ENCODE measurements around the gene KDM2B. TPM values are rescaled to one million over a fixed set of nuclear protein-coding genes. Genes with fewer than 3 reads are reported as not detected.

KDM2B gene
- total RNA-seq, 2 experiments from 2014 or later = 66.2 to 72.7 TPM

- peaks cover 74% of the 10 kb centered on the region for H3K36me3 Mint-ChIP-seq (ENCODE audit: low read depth)
- peaks cover 15% of the 10 kb centered on the region for H3K9me3 Mint-ChIP-seq
- H3K27ac Mint-ChIP-seq = no peak overlapping the region
- H3K4me1 Mint-ChIP-seq = no peaks in the 10 kb centered on the region
- POLR2A ChIA-PET = no interaction called here
- CTCF ChIA-PET = interaction anchor here (0.6 to 2.1 kb wide), 6 partner anchors 15 to 250 kb away, joined by 3 to 6 read pairs (median 4); no protein-coding TSS in a partner anchor
- no peak for DNase-seq
- no peak overlapping the region for H3K4me3 Mint-ChIP-seq
- H3K27me3 Mint-ChIP-seq = no peaks in the 10 kb centered on the region
Measured at GRCh38 chr12:121438905-121439304, 141.9 kb downstream of the KDM2B start.

- Mint-ChIP-seq H3K36me3 (ENCODE audit: low read depth) (peaks cover 86% of the 10 kb centered on the region), H3K27ac (no peak overlapping the region), H3K9me3 (peaks cover 15% of the 10 kb centered on the region), H3K4me3 (no peak overlapping the region), H3K4me1 (peaks cover 2% of the 10 kb centered on the region), H3K27me3 (no peaks in the 10 kb centered on the region)
- CTCF ChIA-PET = no interaction called here
- no peak for DNase-seq
- POLR2A ChIA-PET = no interaction called here
Measured at GRCh38 chr12:121436706-121437105, 144.1 kb downstream of the KDM2B start.

- Mint-ChIP-seq H3K9me3 (peaks cover 15% of the 10 kb centered on the region), H3K4me3 (no peak overlapping the region), H3K36me3 (ENCODE audit: low read depth) (peaks cover 89% of the 10 kb centered on the region), H3K4me1 (peaks cover 2% of the 10 kb centered on the region), H3K27me3 (no peaks in the 10 kb centered on the region), H3K27ac (peak overlapping the region; percentile 68)
- ChIA-PET POLR2A (no interaction called here), CTCF (interaction anchor here (1.0 to 2.0 kb wide), 5 partner anchors 10 to 98 kb away, joined by 3 to 6 read pairs (median 4); no protein-coding TSS in a partner anchor)
- no peak for DNase-seq
Measured at GRCh38 chr12:121432740-121433480, 147.9 kb downstream of the KDM2B start.

- Mint-ChIP-seq H3K4me3 (no peak overlapping the region), H3K27me3 (no peaks in the 10 kb centered on the region), H3K9me3 (peaks cover 6% of the 10 kb centered on the region), H3K4me1 (peaks cover 2% of the 10 kb centered on the region), H3K36me3 (ENCODE audit: low read depth) (peaks cover 78% of the 10 kb centered on the region), H3K27ac (peak overlapping the region; percentile 19)
- DNase-seq = no peak
- ChIA-PET POLR2A (interaction anchor here (0.6 kb wide), 1 partner anchor 79 kb away, joined by 5 read pairs; the partner anchor contains the start of gene ANAPC5), CTCF (interaction anchor here (0.6 to 2.6 kb wide), 5 partner anchors 12 to 146 kb away, joined by 3 to 8 read pairs (median 5); no protein-coding TSS in a partner anchor)
Measured at GRCh38 chr12:121430833-121431415, 149.9 kb downstream of the KDM2B start.

- Mint-ChIP-seq H3K27ac (no peak overlapping the region), H3K36me3 (ENCODE audit: low read depth) (peaks cover 72% of the 10 kb centered on the region), H3K4me3 (no peak overlapping the region), H3K27me3 (no peaks in the 10 kb centered on the region), H3K9me3 (no peaks in the 10 kb centered on the region), H3K4me1 (peaks cover 3% of the 10 kb centered on the region)
- POLR2A ChIA-PET = no interaction called here
- DNase-seq = no peak
- CTCF ChIA-PET = interaction anchor here (2.6 kb wide), 1 partner anchor 14 kb away, joined by 8 read pairs; no protein-coding TSS in a partner anchor
Measured at GRCh38 chr12:121428883-121429282, 151.9 kb downstream of the KDM2B start.

GRCh38 chr12:121427556-121428050 lies 153.2 kb downstream of the KDM2B start:
- DNase-seq = no peak
- ChIA-PET POLR2A (no interaction called here), CTCF (no interaction called here)
- no peak overlapping the region for H3K27ac Mint-ChIP-seq
- no peaks in the 10 kb centered on the region for H3K9me3 Mint-ChIP-seq
- no peak overlapping the region for H3K4me3 Mint-ChIP-seq
- H3K4me1 Mint-ChIP-seq = peaks cover 1% of the 10 kb centered on the region
- H3K36me3 Mint-ChIP-seq (ENCODE audit: low read depth) = peaks cover 70% of the 10 kb centered on the region
- H3K27me3 Mint-ChIP-seq = no peaks in the 10 kb centered on the region

- H3K27me3 Mint-ChIP-seq = no peaks in the 10 kb centered on the region
- H3K27ac Mint-ChIP-seq = no peak overlapping the region
- H3K36me3 Mint-ChIP-seq (ENCODE audit: low read depth) = peaks cover 69% of the 10 kb centered on the region
- peaks cover 1% of the 10 kb centered on the region for H3K4me1 Mint-ChIP-seq
- CTCF ChIA-PET = interaction anchor here (0.6 to 1.5 kb wide), 5 partner anchors 8 to 87 kb away, joined by 3 to 9 read pairs (median 3); no protein-coding TSS in a partner anchor
- H3K9me3 Mint-ChIP-seq = no peaks in the 10 kb centered on the region
- H3K4me3 Mint-ChIP-seq = no peak overlapping the region
- no peak for DNase-seq
- POLR2A ChIA-PET = interaction anchor here (0.7 kb wide), 2 partner anchors 21 to 120 kb away, joined by 3 to 4 read pairs; no protein-coding TSS in a partner anchor
Measured at GRCh38 chr12:121424624-121424975, 156.2 kb downstream of the KDM2B start.

GRCh38 chr12:121423682-121424623 lies 156.9 kb downstream of the KDM2B start:
- POLR2A ChIA-PET = interaction anchor here (0.7 kb wide), 1 partner anchor 119 kb away, joined by 4 read pairs; no protein-coding TSS in a partner anchor
- H3K4me1 Mint-ChIP-seq = peaks cover 1% of the 10 kb centered on the region
- H3K27me3 Mint-ChIP-seq = no peaks in the 10 kb centered on the region
- no peak overlapping the region for H3K27ac Mint-ChIP-seq
- DNase-seq = no peak
- H3K4me3 Mint-ChIP-seq = no peak overlapping the region
- CTCF ChIA-PET = interaction anchor here (0.6 to 1.5 kb wide), 4 partner anchors 10 to 87 kb away, joined by 3 to 9 read pairs (median 3); no protein-coding TSS in a partner anchor
- H3K9me3 Mint-ChIP-seq = no peaks in the 10 kb centered on the region
- peaks cover 67% of the 10 kb centered on the region for H3K36me3 Mint-ChIP-seq (ENCODE audit: low read depth)

GRCh38 chr12:121423253-121423652 lies 157.6 kb downstream of the KDM2B start:
- Mint-ChIP-seq H3K4me3 (no peak overlapping the region), H3K27me3 (no peaks in the 10 kb centered on the region), H3K9me3 (no peaks in the 10 kb centered on the region), H3K4me1 (peaks cover 1% of the 10 kb centered on the region), H3K27ac (no peak overlapping the region), H3K36me3 (ENCODE audit: low read depth) (peaks cover 60% of the 10 kb centered on the region)
- ChIA-PET POLR2A (no interaction called here), CTCF (interaction anchor here (1.2 kb wide), 1 partner anchor 9 kb away, joined by 3 read pairs; no protein-coding TSS in a partner anchor)
- DNase-seq = no peak

GRCh38 chr12:121420109-121420508 lies 160.7 kb downstream of the KDM2B start:
- POLR2A ChIA-PET = no interaction called here
- Mint-ChIP-seq H3K27me3 (no peaks in the 10 kb centered on the region), H3K4me1 (peaks cover 12% of the 10 kb centered on the region), H3K36me3 (ENCODE audit: low read depth) (peaks cover 64% of the 10 kb centered on the region), H3K27ac (no peak overlapping the region), H3K9me3 (no peaks in the 10 kb centered on the region), H3K4me3 (no peak overlapping the region)
- CTCF ChIA-PET = interaction anchor here (1.1 kb wide), 1 partner anchor 19 kb away, joined by 3 read pairs; no protein-coding TSS in a partner anchor
- no peak for DNase-seq

- H3K4me3 Mint-ChIP-seq = no peak overlapping the region
- ChIA-PET CTCF (interaction anchor here (0.6 to 1.5 kb wide), 4 partner anchors 13 to 146 kb away, joined by 3 to 4 read pairs (median 3); no protein-coding TSS in a partner anchor), POLR2A (no interaction called here)
Measured at GRCh38 chr12:121417847-121418246, 163.0 kb downstream of the KDM2B start.

GRCh38 chr12:121413917-121414316 lies 166.9 kb downstream of the KDM2B start:
- H3K4me1 Mint-ChIP-seq = peaks cover 19% of the 10 kb centered on the region
- H3K27ac Mint-ChIP-seq = no peak overlapping the region
- POLR2A ChIA-PET = no interaction called here
- CTCF ChIA-PET = interaction anchor here (0.5 to 1.2 kb wide), 2 partner anchors 10 to 24 kb away, joined by 3 read pairs; no protein-coding TSS in a partner anchor
- no peaks in the 10 kb centered on the region for H3K9me3 Mint-ChIP-seq
- peaks cover 28% of the 10 kb centered on the region for H3K36me3 Mint-ChIP-seq (ENCODE audit: low read depth)
- no peak overlapping the region for H3K4me3 Mint-ChIP-seq
- DNase-seq = no peak
- no peaks in the 10 kb centered on the region for H3K27me3 Mint-ChIP-seq

More at GRCh38 chr12:121417847-121418246, 163.0 kb downstream of the KDM2B start:
- DNase-seq = no peak
- Mint-ChIP-seq H3K27me3 (no peaks in the 10 kb centered on the region), H3K4me1 (peaks cover 11% of the 10 kb centered on the region), H3K27ac (no peak overlapping the region), H3K9me3 (no peaks in the 10 kb centered on the region), H3K36me3 (ENCODE audit: low read depth) (peaks cover 53% of the 10 kb centered on the region)
